WTC11 (cell line): ENCODE results near the gene CHAT. TPM values are rescaled to one million over a fixed set of nuclear protein-coding genes. Genes with fewer than 3 reads are reported as not detected.

ENCODE experiments used
- ATAC-seq: fragments of 200-7000 bp; cut with Tn5 transposase; 2 replicates; pipeline ENCODE4 v1.10.0; 2021; ENCODE audit warnings: mild to moderate bottlenecking, moderate library complexity
- CTCF ChIA-PET: fragments of 300-600 bp; sonication (Branson Sonifier 250); formaldehyde crosslinking; loops from one replicate; lab custom pipeline; 2021; ENCODE audit warnings: antibody characterized with exemption; lab: Charles Lee
- POLR2A ChIA-PET: fragments of 350-600 bp; sonication (Branson Sonifier 250); formaldehyde crosslinking; loops from one replicate; lab custom pipeline; 2021; ENCODE audit warnings: antibody characterized with exemption; lab: Charles Lee
- DNase-seq: peaks from one replicate; pipeline ENCODE4 v3.0.0; 2021; ENCODE audit warnings: low spot score
- H3K27ac Mint-ChIP-seq: 2 replicates; pipeline ENCODE4 v1.8.0; 2021; ENCODE audit warnings: mixed read lengths
- H3K27me3 Mint-ChIP-seq: 2 replicates; pipeline ENCODE4 v1.8.0; 2021; ENCODE audit warnings: low read depth, mild to moderate bottlenecking, moderate library complexity, mixed read lengths
- H3K36me3 Mint-ChIP-seq: 2 replicates; pipeline ENCODE4 v1.8.0; 2021; ENCODE audit warnings: mixed read lengths
- H3K4me1 Mint-ChIP-seq: 2 replicates; pipeline ENCODE4 v1.8.0; 2022; ENCODE audit warnings: mixed read lengths
- H3K4me3 Mint-ChIP-seq: 2 replicates; pipeline ENCODE4 v1.8.0; 2021; ENCODE audit warnings: mild to moderate bottlenecking, moderate library complexity, mixed read lengths
- H3K9me3 Mint-ChIP-seq: 2 replicates; pipeline ENCODE4 v1.8.0; 2021; ENCODE audit warnings: mixed read lengths
- CBFB ChIP-seq: sonication (generic); formaldehyde crosslinking; IDR thresholded peaks from 2 replicates; pipeline ENCODE4 v1.8.1; 2022; ENCODE audit warnings: mild to moderate bottlenecking, low read depth, missing genetic modification reagents
- CREM ChIP-seq: sonication (generic); formaldehyde crosslinking; IDR thresholded peaks from 2 replicates; pipeline ENCODE4 v1.8.1; 2022; ENCODE audit warnings: mild to moderate bottlenecking, missing genetic modification reagents, moderate library complexity
- ETV6 ChIP-seq: sonication (generic); formaldehyde crosslinking; IDR thresholded peaks from 2 replicates; pipeline ENCODE4 v1.8.1; 2022; ENCODE audit warnings: mild to moderate bottlenecking, missing genetic modification reagents
- GABPB1 ChIP-seq: sonication (generic); formaldehyde crosslinking; IDR thresholded peaks from 2 replicates; pipeline ENCODE4 v1.8.1; 2023; ENCODE audit warnings: mild to moderate bottlenecking, missing genetic modification reagents
- HMGA2 ChIP-seq: fragments of 250-450 bp; sonication (Bioruptor Pico); IDR thresholded peaks from 2 replicates; pipeline ENCODE4 v1.4.0; 2021; ENCODE audit warnings: mild to moderate bottlenecking, moderate library complexity
- MYBL2 ChIP-seq: sonication (generic); formaldehyde crosslinking; IDR thresholded peaks from 2 replicates; pipeline ENCODE4 v1.8.1; 2023; ENCODE audit warnings: mild to moderate bottlenecking, moderate library complexity, missing genetic modification reagents
- NR2C2 ChIP-seq: sonication (generic); formaldehyde crosslinking; IDR thresholded peaks from 2 replicates; pipeline ENCODE4 v1.8.0; 2022; ENCODE audit warnings: mild to moderate bottlenecking, missing genetic modification reagents
- RORB ChIP-seq: fragments of 250-450 bp; sonication (Bioruptor Pico); IDR thresholded peaks from 2 replicates; pipeline ENCODE4 v1.9.0; 2021; ENCODE audit warnings: mild to moderate bottlenecking
- SMAD4 ChIP-seq: sonication (generic); formaldehyde crosslinking; IDR thresholded peaks from 2 replicates; pipeline ENCODE4 v1.8.0; 2022; ENCODE audit warnings: mild to moderate bottlenecking, missing genetic modification reagents
- SOX15 ChIP-seq: fragments of 250-450 bp; sonication (Bioruptor Pico); IDR thresholded peaks from 2 replicates; pipeline ENCODE4 v1.9.0; 2021; ENCODE audit warnings: mild to moderate bottlenecking
- total RNA-seq: library from RNA; stranded (reverse); gene quantifications from 3 replicates; pipeline ENCODE4 v1.2.3, GENCODE V29; 2021
- TF ChIP-seq, protein P1 (sequence below): sonication (generic); formaldehyde crosslinking; conservative IDR thresholded peaks from 2 replicates; pipeline ENCODE4 v1.8.1; 2022; ENCODE audit warnings: mild to moderate bottlenecking, missing genetic modification reagents
- TF ChIP-seq, protein P2 (sequence below): fragments of 250-450 bp; sonication (Bioruptor Pico); IDR thresholded peaks from 2 replicates; pipeline ENCODE4 v1.9.0; 2021; ENCODE audit warnings: mild to moderate bottlenecking, borderline replicate concordance
- TF ChIP-seq, protein P3 (sequence below): fragments of 250-450 bp; sonication (Bioruptor Pico); IDR thresholded peaks from 2 replicates; pipeline ENCODE4 v1.8.0; 2021; ENCODE audit warnings: mild to moderate bottlenecking
- TF ChIP-seq, protein P4 (sequence below): sonication (generic); formaldehyde crosslinking; IDR thresholded peaks from 2 replicates; pipeline ENCODE4 v1.8.0; 2023; ENCODE audit warnings: missing genetic modification reagents
- TF ChIP-seq, protein P5 (sequence below): sonication (generic); formaldehyde crosslinking; IDR thresholded peaks from 2 replicates; pipeline ENCODE4 v1.8.0; 2022; ENCODE audit warnings: missing genetic modification reagents
- TF ChIP-seq, protein P6 (sequence below): fragments of 250-450 bp; sonication (Bioruptor Pico); IDR thresholded peaks from 2 replicates; pipeline ENCODE4 v1.9.0; 2021; ENCODE audit warnings: mild to moderate bottlenecking
- TF ChIP-seq, protein P7 (sequence below): sonication (generic); formaldehyde crosslinking; IDR thresholded peaks from 2 replicates; pipeline ENCODE4 v1.8.0; 2022; ENCODE audit warnings: mild to moderate bottlenecking, missing genetic modification reagents

The CHAT gene
- total RNA-seq, 1 experiment from 2014 or later = not detected

DNA sequence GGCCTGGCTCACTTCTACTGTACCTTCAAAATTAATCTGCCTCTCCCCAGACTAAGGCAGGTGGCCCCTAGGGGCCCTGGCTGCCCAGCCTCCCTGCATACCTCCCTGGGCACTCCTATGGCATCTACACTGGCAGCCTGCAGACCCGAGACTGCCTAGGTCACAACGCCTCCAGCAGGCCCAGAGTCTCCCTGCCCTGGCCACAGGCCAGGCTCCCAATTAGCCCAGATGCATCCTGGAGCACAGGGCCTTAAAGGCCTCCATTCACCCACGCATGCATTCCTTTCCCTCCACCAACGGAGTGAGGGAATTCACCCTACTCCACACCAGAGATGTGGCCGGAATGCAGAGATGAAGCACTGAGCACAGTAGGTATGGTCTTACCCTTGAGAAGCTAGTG, 1.9 kb downstream of the CHAT start (continued):
- TF ChIP-seq, protein P1, sequence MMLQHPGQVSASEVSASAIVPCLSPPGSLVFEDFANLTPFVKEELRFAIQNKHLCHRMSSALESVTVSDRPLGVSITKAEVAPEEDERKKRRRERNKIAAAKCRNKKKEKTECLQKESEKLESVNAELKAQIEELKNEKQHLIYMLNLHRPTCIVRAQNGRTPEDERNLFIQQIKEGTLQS (CRISPR knock-in tag) = no peak
- TF ChIP-seq, protein P2, sequence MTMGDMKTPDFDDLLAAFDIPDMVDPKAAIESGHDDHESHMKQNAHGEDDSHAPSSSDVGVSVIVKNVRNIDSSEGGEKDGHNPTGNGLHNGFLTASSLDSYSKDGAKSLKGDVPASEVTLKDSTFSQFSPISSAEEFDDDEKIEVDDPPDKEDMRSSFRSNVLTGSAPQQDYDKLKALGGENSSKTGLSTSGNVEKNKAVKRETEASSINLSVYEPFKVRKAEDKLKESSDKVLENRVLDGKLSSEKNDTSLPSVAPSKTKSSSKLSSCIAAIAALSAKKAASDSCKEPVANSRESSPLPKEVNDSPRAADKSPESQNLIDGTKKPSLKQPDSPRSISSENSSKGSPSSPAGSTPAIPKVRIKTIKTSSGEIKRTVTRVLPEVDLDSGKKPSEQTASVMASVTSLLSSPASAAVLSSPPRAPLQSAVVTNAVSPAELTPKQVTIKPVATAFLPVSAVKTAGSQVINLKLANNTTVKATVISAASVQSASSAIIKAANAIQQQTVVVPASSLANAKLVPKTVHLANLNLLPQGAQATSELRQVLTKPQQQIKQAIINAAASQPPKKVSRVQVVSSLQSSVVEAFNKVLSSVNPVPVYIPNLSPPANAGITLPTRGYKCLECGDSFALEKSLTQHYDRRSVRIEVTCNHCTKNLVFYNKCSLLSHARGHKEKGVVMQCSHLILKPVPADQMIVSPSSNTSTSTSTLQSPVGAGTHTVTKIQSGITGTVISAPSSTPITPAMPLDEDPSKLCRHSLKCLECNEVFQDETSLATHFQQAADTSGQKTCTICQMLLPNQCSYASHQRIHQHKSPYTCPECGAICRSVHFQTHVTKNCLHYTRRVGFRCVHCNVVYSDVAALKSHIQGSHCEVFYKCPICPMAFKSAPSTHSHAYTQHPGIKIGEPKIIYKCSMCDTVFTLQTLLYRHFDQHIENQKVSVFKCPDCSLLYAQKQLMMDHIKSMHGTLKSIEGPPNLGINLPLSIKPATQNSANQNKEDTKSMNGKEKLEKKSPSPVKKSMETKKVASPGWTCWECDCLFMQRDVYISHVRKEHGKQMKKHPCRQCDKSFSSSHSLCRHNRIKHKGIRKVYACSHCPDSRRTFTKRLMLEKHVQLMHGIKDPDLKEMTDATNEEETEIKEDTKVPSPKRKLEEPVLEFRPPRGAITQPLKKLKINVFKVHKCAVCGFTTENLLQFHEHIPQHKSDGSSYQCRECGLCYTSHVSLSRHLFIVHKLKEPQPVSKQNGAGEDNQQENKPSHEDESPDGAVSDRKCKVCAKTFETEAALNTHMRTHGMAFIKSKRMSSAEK (CRISPR knock-in tag) = no peak
- TF ChIP-seq ETV6 (CRISPR knock-in tag) (no peak), RORB (CRISPR knock-in tag) (no peak), SOX15 (no peak), NR2C2 (CRISPR knock-in tag) (no peak)

DNA sequence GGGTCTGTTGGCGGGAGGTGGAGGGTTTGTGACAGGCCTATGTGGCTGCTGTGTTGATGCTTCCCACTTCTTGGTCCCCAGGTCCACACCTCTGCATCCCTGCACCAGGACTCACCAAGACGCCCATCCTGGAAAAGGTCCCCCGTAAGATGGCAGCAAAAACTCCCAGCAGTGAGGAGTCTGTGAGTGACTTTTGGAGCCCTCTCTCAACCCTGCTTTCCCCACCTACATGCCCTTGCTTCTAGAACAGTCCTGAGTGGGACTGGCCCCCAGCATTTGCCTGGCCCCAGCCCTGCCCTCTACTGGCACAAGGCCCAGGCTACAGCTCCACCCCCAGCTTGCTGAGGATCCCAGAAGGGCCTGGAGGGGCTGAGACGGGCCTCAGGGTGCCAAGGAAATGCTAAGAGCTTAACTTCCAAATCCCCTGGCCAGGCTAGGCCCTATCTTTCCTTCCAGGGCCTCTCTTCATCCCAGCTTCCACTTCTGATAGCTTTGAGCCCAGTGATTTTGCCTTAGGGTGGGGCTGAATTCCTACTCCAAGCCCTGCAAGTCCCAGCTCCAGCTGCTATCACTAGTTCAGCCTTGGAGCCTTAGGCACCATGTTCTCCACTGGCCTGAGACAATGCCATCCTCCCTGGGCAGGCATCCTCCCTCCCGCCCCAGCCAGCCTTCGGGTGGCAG, 2.7 kb downstream of the CHAT start:
- Mint-ChIP-seq H3K27me3 (peaks cover 92% of the 10 kb centered on the region), H3K4me3 (no peak overlapping the region), H3K36me3 (peaks cover 6% of the 10 kb centered on the region; the same call in 1 of the 2 replicates), H3K4me1 (peaks cover 26% of the 10 kb centered on the region), H3K9me3 (no peaks in the 10 kb centered on the region), H3K27ac (no peak overlapping the region)
- TF ChIP-seq, protein P3, sequence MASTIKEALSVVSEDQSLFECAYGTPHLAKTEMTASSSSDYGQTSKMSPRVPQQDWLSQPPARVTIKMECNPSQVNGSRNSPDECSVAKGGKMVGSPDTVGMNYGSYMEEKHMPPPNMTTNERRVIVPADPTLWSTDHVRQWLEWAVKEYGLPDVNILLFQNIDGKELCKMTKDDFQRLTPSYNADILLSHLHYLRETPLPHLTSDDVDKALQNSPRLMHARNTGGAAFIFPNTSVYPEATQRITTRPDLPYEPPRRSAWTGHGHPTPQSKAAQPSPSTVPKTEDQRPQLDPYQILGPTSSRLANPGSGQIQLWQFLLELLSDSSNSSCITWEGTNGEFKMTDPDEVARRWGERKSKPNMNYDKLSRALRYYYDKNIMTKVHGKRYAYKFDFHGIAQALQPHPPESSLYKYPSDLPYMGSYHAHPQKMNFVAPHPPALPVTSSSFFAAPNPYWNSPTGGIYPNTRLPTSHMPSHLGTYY (CRISPR knock-in tag) = no peak
- TF ChIP-seq ETV6 (CRISPR knock-in tag) (no peak), CREM (no peak), RORB (CRISPR knock-in tag) (no peak), MYBL2 (CRISPR knock-in tag) (no peak), GABPB1 (CRISPR knock-in tag) (no peak), CBFB (CRISPR knock-in tag) (no peak), HMGA2 (CRISPR knock-in tag) (no peak), SMAD4 (CRISPR knock-in tag) (no peak)
- TF ChIP-seq, protein P4, sequence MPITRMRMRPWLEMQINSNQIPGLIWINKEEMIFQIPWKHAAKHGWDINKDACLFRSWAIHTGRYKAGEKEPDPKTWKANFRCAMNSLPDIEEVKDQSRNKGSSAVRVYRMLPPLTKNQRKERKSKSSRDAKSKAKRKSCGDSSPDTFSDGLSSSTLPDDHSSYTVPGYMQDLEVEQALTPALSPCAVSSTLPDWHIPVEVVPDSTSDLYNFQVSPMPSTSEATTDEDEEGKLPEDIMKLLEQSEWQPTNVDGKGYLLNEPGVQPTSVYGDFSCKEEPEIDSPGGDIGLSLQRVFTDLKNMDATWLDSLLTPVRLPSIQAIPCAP (CRISPR knock-in tag) = no peak
- TF ChIP-seq, protein P5, sequence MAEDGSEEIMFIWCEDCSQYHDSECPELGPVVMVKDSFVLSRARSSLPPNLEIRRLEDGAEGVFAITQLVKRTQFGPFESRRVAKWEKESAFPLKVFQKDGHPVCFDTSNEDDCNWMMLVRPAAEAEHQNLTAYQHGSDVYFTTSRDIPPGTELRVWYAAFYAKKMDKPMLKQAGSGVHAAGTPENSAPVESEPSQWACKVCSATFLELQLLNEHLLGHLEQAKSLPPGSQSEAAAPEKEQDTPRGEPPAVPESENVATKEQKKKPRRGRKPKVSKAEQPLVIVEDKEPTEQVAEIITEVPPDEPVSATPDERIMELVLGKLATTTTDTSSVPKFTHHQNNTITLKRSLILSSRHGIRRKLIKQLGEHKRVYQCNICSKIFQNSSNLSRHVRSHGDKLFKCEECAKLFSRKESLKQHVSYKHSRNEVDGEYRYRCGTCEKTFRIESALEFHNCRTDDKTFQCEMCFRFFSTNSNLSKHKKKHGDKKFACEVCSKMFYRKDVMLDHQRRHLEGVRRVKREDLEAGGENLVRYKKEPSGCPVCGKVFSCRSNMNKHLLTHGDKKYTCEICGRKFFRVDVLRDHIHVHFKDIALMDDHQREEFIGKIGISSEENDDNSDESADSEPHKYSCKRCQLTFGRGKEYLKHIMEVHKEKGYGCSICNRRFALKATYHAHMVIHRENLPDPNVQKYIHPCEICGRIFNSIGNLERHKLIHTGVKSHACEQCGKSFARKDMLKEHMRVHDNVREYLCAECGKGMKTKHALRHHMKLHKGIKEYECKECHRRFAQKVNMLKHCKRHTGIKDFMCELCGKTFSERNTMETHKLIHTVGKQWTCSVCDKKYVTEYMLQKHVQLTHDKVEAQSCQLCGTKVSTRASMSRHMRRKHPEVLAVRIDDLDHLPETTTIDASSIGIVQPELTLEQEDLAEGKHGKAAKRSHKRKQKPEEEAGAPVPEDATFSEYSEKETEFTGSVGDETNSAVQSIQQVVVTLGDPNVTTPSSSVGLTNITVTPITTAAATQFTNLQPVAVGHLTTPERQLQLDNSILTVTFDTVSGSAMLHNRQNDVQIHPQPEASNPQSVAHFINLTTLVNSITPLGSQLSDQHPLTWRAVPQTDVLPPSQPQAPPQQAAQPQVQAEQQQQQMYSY (CRISPR knock-in tag) = no peak
- TF ChIP-seq, protein P6, sequence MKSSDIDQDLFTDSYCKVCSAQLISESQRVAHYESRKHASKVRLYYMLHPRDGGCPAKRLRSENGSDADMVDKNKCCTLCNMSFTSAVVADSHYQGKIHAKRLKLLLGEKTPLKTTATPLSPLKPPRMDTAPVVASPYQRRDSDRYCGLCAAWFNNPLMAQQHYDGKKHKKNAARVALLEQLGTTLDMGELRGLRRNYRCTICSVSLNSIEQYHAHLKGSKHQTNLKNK = no peak
- TF ChIP-seq, protein P7, sequence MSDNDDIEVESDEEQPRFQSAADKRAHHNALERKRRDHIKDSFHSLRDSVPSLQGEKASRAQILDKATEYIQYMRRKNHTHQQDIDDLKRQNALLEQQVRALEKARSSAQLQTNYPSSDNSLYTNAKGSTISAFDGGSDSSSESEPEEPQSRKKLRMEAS (CRISPR knock-in tag) = no peak
- TF ChIP-seq, protein P1 (CRISPR knock-in tag) = no peak
- DNase-seq (peak; percentile 31), ATAC-seq (no peak)
- ChIA-PET CTCF (interaction anchor here (0.8 to 2.8 kb wide), 6 partner anchors 10 to 128 kb away, joined by 3 to 8 read pairs (median 3); no protein-coding TSS in a partner anchor), POLR2A (interaction anchor here (0.5 kb wide), 1 partner anchor 117 kb away, joined by 3 read pairs; no protein-coding TSS in a partner anchor)
